ENCODE data around the gene EBF4.

- no peak for TF ChIP-seq EZH2 (IDR thresholded peaks at IDR 0.05; ENCODE audit: borderline replicate concordance, low read length)
- TF ChIP-seq CTCF (conservative IDR thresholded peaks at IDR 0.05 in 1 of 2, IDR thresholded peaks at IDR 0.05 in 1 of 2; ENCODE audit: extremely low read depth in 1 of 2, insufficient read depth in 1 of 2, low read depth in 1 of 2, low read length in 2 of 2): no peak
These were observed 20.1 kb upstream of the EBF4 start for GRCh38 chr20:2672446-2672845.

All from mammary epithelial cell (primary cell).